Urinary bladder (tissue), 4 donors: ENCODE measurements around the gene CWC15. TPM values are rescaled to one million over a fixed set of nuclear protein-coding genes. Genes with fewer than 3 reads are reported as not detected.
A peak's percentile ranks its signal among the peaks of the same experiment; 100 is the strongest.
"Not testable (repeated sequence)": the region's sequence is repeated elsewhere in the genome, so short reads cannot be mapped to it uniquely, and the experiment has no call there.

Source experiments
- DNase-seq: peaks from one replicate; pipeline ENCODE4 v3.0.0-alpha.2; 2015; ENCODE audit errors: extremely low spot score
- H3K27ac ChIP-seq: one replicate; pipeline ENCODE4 v1.5.1; 2013; ENCODE audit warnings: low read depth, mild to moderate bottlenecking, moderate library complexity
- H3K36me3 ChIP-seq: one replicate; pipeline ENCODE4 v1.6.1; 2013; ENCODE audit warnings: mild to moderate bottlenecking, moderate library complexity; ENCODE audit not compliant: insufficient read depth
- H3K4me1 ChIP-seq: one replicate; pipeline ENCODE4 v1.6.1; 2013; ENCODE audit warnings: mild to moderate bottlenecking, moderate library complexity; ENCODE audit not compliant: insufficient read depth
- H3K4me3 ChIP-seq: one replicate; pipeline ENCODE4 v1.5.1; 2013; ENCODE audit warnings: low read depth, low read length
- WGBS: extraction: QIAGEN DNeasy Blood & Tissue Kit; methylation state at CpG from one replicate; pipeline ENCODE4 v1.1.7; 2013; 5-methylcytosine and 5-hydroxymethylcytosine counted together
- polyA plus RNA-seq: library from polyadenylated mRNA; stranded (reverse); fragments of 200-250 nt; gene quantifications from one replicate; pipeline ENCODE4 v1.2.3, GENCODE V29; 2013
- total RNA-seq: library from RNA; depleted of rRNA; stranded (reverse); fragments of >200 nt; gene quantifications from one replicate; pipeline ENCODE4 v1.2.3, GENCODE V29; 2014
- donor health status: healthy with polysubstance abuse.
- donor health status: healthy.

Gene CWC15
- total RNA-seq (55.6 TPM), polyA plus RNA-seq (42.8 TPM)

- peak; percentile 95 for DNase-seq
- Histone ChIP-seq H3K4me1 (no peaks in the 10 kb centered on the region), H3K27ac (peak within 1 kb of the TSS; percentile 77), H3K4me3 (peak within 1 kb of the TSS; percentile 90), H3K36me3 (peaks cover 9% of the 10 kb centered on the region)
- under 1% methylated on average over 66 of the region's 66 CpGs for WGBS
Measured at GRCh38 chr11:94973099-94973968, at the start of gene CWC15, which contains the start of gene KDM4D. Gene CWC15, minus strand, starts transcription at chr11:94973556. Its CDS starts 1,371 bp downstream, at chr11:94972185. Gene KDM4D, plus strand, starts transcription at chr11:94973709. Its CDS starts 23,664 bp downstream, at chr11:94997373.

- DNase-seq, H3K4me3 ChIP-seq, H3K27ac ChIP-seq, H3K4me1 ChIP-seq, H3K36me3 ChIP-seq: not testable (repeated sequence)
- WGBS, result 91% methylated on average over 5 of the region's 5 CpGs
Measured at GRCh38 chr11:95021468-95021867, 48.1 kb upstream of the CWC15 start.

GRCh38 chr11:95016139-95016538, 42.8 kb upstream of the CWC15 start:
- no peak for DNase-seq
- no peaks in the 10 kb centered on the region for H3K4me1 ChIP-seq
- WGBS, result 38% methylated on average over 2 of the region's 2 CpGs
- no peak overlapping the region for H3K4me3 ChIP-seq
- H3K36me3 ChIP-seq, result no peaks in the 10 kb centered on the region
- H3K27ac ChIP-seq, result no peak overlapping the region

GRCh38 chr11:95014184-95014821, 40.9 kb upstream of the CWC15 start:
- H3K4me3 ChIP-seq, result no peak overlapping the region
- no peak for DNase-seq
- no peaks in the 10 kb centered on the region for H3K4me1 ChIP-seq
- 87% methylated on average over 12 of the region's 12 CpGs for WGBS
- no peaks in the 10 kb centered on the region for H3K36me3 ChIP-seq
- no peak overlapping the region for H3K27ac ChIP-seq

GRCh38 chr11:95011376-95011775, 38.0 kb upstream of the CWC15 start:
- Histone ChIP-seq H3K4me3 (no peak overlapping the region), H3K27ac (no peak overlapping the region), H3K4me1 (no peaks in the 10 kb centered on the region), H3K36me3 (no peaks in the 10 kb centered on the region)
- DNase-seq, result no peak

- Histone ChIP-seq H3K4me1 (no peaks in the 10 kb centered on the region), H3K36me3 (no peaks in the 10 kb centered on the region), H3K27ac (no peak overlapping the region), H3K4me3 (no peak overlapping the region)
- WGBS, result 97% methylated on average over 1 of the region's 1 CpG
- DNase-seq, result no peak
Measured at GRCh38 chr11:95005642-95006041, 32.3 kb upstream of the CWC15 start.

GRCh38 chr11:95003716-95004115, 30.4 kb upstream of the CWC15 start:
- no peak overlapping the region for H3K27ac ChIP-seq
- no peaks in the 10 kb centered on the region for H3K36me3 ChIP-seq
- no peaks in the 10 kb centered on the region for H3K4me1 ChIP-seq
- no peak overlapping the region for H3K4me3 ChIP-seq
- no peak for DNase-seq

GRCh38 chr11:94998285-94998684, 24.9 kb upstream of the CWC15 start:
- 94% methylated on average over 13 of the region's 13 CpGs for WGBS
- no peak overlapping the region for H3K27ac ChIP-seq
- no peaks in the 10 kb centered on the region for H3K36me3 ChIP-seq
- DNase-seq, result no peak
- H3K4me3 ChIP-seq, result no peak overlapping the region
- no peaks in the 10 kb centered on the region for H3K4me1 ChIP-seq

GRCh38 chr11:94997437-94997836, 24.1 kb upstream of the CWC15 start:
- no peaks in the 10 kb centered on the region for H3K4me1 ChIP-seq
- DNase-seq, result no peak
- no peak overlapping the region for H3K27ac ChIP-seq
- H3K4me3 ChIP-seq, result no peak overlapping the region
- no peaks in the 10 kb centered on the region for H3K36me3 ChIP-seq
- 92% methylated on average over 6 of the region's 6 CpGs for WGBS

- H3K27ac ChIP-seq, result no peak overlapping the region
- H3K36me3 ChIP-seq, result no peaks in the 10 kb centered on the region
- no peaks in the 10 kb centered on the region for H3K4me1 ChIP-seq
- no peak for DNase-seq
- over 99% methylated on average over 2 of the region's 2 CpGs for WGBS
- no peak overlapping the region for H3K4me3 ChIP-seq
Measured at GRCh38 chr11:94993400-94993943, 20.1 kb upstream of the CWC15 start.

- Histone ChIP-seq H3K4me3 (no peak overlapping the region), H3K36me3 (no peaks in the 10 kb centered on the region), H3K27ac (no peak overlapping the region), H3K4me1 (no peaks in the 10 kb centered on the region)
- DNase-seq, result no peak
- 83% methylated on average over 1 of the region's 1 CpG for WGBS
Measured at GRCh38 chr11:94988748-94989147, 15.4 kb upstream of the CWC15 start.

- 77% methylated on average over 4 of the region's 4 CpGs for WGBS
- H3K36me3 ChIP-seq, result no peaks in the 10 kb centered on the region
- H3K4me1 ChIP-seq, result no peaks in the 10 kb centered on the region
- no peak overlapping the region for H3K27ac ChIP-seq
- no peak overlapping the region for H3K4me3 ChIP-seq
- DNase-seq, result no peak
Measured at GRCh38 chr11:94987378-94987777, 14.0 kb upstream of the CWC15 start.

- H3K27ac ChIP-seq, result no peak overlapping the region
- no peak for DNase-seq
- H3K36me3 ChIP-seq, result peaks cover 2% of the 10 kb centered on the region
- H3K4me1 ChIP-seq, result no peaks in the 10 kb centered on the region
- no peak overlapping the region for H3K4me3 ChIP-seq
- 86% methylated on average over 1 of the region's 1 CpG for WGBS
Measured at GRCh38 chr11:94975599-94975998, 2.2 kb upstream of the CWC15 start.

GRCh38 chr11:94974178-94974577, 822 bp upstream of the CWC15 start:
- no peak overlapping the region for H3K27ac ChIP-seq
- DNase-seq, result no peak
- peak overlapping the region; percentile 90 for H3K4me3 ChIP-seq
- H3K4me1 ChIP-seq, result no peaks in the 10 kb centered on the region
- peaks cover 4% of the 10 kb centered on the region for H3K36me3 ChIP-seq
- 38% methylated on average over 6 of the region's 6 CpGs for WGBS
